HG03097 (cell line): ENCODE measurements around the gene AKAP13.

ENCODE experiments used
- ATAC-seq: cut with Tn5 transposase; IDR thresholded peaks from one replicate; pipeline ENCODE4 v1.9.1; 2021; ENCODE audit not compliant: unreplicated experiment, low FRiP score

The AKAP13 gene

GRCh38 chr15:85555875-85556617 lies 175.6 kb downstream of the AKAP13 start:
- peak; percentile 77 for ATAC-seq

DNA sequence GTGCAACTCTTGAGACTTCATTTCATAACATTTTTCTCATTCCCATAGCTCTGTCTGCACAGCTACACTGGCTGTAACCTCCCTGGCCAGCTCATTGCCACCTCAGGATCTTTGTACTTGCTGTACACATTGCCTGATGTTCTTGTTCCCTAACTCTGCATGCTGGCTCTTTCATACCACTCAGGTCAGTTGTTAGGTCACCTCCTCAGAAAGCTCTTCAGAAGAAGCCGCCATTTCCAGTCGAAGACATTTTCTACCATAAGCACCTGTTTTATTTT lies 176.2 kb downstream of the AKAP13 start:
- no peak for ATAC-seq

DNA sequence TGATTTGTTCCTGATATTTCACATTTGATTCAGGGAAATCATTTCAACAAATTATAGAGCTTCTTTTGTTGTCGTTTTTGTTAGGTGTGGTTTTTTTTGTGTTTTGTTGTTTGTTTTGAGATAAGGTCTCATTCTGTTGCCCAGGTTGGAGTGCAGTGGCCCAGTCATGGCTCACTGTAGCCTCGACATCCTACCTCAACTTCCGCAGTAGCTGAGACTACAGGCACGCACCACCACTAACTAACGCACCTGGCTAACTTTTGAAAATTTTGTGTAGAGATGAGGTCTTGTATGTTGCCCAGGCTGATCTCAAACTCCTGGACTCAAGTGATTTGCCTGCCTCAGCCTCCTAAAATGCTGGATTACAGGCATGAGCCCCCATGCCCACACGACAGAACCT lies 177.0 kb downstream of the AKAP13 start:
- no peak for ATAC-seq

DNA sequence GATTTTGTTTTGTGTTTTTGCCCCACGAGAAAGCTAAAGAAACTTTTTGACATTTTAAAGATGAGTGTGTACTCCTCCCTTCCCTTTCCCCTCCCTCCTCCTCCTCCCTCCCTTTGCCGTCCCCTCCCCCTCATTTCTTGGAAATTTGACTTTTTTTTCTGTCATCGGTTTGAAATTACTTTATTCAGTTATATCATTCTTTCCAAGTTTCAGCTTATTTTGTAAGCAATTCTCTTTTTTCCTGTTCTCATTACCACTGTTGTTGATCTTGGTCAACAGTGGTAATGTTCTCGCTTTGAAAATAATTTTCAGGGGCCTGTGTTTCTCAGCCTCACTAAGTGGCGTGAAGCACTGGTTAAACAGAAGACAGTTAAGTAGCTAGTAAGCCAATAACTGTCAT lies 178.4 kb downstream of the AKAP13 start:
- ATAC-seq, result no peak

DNA sequence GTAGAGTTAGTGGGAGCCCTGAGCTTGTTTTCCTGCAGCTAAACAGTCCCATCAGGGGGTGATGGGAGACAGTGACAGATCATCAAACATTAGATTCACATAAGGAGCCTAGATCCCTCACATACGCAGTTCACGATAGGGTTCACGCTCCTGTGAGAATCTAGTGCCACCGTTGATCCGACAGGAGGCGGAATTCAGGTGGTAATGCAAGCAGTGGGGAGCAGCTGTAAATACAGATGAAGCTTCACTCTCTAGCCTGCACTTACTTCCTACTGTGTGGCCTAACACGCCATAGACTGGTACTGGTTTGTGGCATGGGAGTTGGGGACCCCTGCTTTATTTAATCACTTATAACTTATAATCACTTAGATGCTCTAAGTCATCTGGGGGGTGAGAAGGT lies 179.1 kb downstream of the AKAP13 start:
- no peak for ATAC-seq

DNA sequence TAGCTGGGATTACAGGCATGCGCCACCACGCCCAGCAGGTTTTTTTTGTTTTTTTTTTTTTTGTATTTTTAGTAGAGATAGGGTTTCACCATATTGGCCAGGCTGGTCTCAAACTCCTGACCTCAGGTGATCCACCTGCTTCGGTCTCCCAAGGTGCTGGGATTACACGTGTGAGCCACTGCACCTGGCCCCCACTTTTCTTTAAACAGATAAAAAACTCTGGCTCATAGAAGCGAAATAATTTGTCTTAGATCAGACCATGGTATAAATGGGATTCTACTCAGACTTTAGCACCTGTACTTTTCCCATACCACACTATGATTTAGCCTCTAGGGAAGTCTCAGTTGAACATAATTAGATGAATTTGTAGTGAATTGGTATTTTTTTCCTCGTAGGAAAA lies 182.4 kb downstream of the AKAP13 start:
- no peak for ATAC-seq

DNA sequence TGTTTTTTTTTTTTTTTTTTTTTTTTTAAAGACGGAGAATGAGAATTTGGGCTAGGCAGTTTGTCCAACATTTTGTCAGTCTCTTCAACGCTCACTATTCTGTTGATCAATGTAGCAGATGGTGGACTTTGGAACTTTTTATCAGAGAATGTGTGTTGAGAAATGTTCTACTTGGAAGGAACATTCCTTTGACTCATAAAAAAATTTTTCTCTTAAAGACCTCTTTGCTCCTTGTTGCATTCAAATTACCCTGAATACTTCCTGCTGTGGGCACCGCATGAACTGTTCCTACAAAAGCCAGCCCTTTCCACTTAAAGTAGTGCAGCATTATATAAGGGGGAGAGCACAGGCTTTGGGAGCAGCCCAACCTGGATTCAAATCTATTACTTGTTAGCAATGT lies 182.9 kb downstream of the AKAP13 start:
- ATAC-seq, result no peak

DNA sequence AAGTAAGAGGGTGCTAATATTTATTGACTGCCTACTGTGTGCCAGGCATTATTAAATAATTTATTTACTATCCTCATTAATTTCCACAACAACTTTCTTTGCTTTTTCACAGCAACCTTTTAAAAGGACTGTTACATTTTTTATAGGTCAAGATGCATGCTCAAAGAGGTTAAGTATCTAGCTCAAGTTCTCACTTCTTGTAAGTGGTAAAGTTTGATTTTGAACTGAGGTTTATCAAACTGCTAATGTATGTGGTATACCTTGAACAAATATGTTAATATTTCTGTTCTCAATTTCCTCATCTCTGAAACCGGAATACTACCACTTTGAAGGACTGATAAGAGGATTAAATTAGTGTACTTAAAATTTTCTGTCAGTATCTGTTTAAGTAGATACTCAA lies 183.3 kb downstream of the AKAP13 start:
- ATAC-seq, result no peak

DNA sequence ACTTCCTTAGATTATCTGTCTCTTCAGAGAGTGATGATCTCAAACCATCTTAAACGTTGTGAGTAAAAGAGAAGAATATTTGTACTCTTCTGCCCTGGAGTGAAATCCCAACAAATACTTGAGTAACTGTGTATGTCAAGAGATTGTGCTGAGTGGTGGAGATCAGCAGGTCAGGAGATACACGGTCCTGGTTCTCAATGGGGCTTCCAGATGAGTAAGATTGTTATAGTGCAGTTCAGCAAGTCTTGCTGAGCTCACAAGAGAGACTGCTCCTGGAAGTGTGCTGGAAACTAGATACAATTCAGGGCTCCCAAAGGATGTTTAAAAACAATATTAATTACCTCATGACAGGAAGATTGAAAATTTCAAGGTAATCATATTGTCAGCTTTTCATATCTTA lies 184.3 kb downstream of the AKAP13 start:
- no peak for ATAC-seq

DNA sequence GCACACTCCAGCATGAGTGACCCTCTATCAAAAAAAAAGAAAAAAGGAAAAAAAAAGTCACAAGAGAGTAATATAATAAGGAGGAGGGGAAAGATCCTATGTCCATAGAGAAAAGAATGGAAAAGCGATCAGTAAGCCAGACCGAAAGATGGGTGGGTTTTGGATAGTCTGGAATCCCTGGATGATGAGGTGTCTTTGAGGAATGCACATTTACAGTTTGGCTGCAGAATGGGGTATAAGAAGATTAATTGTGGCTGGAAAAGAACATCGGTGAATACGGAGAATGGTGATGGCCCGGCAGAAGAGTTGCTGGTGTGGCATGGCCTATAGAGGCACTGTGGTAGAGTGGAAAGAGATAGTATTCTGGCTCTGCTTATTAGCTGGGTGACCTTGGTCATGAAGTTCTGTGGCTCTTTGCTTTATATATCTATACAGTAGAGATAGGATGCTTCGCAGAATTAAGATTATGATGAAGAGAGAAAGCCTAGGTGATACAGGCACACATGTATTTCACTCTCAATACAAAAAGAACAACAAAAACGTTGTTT lies 187.9 kb downstream of the AKAP13 start:
- ATAC-seq, result no peak

- ATAC-seq, result no peak
These were observed 189.9 kb downstream of the AKAP13 start for GRCh38 chr15:85570336-85570735.

DNA sequence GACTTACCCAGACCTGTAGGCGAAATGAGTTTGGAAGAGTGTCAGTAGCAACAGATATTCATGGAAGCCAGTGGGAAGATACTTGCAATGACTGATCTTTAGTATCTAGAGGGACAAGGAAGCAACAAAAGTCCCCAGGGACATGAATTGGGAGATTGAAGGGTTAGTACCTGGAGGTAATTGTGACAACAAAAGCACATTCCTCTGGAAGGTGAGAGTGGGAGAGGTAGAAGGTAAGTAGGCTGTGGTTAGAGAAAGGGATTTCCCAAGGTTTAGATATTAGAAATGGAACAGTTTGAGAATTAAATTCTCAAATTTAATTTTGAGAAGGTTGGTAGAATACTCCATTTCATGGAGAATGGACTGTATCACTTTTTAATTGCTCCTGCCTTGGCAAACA lies 191.4 kb downstream of the AKAP13 start:
- no peak for ATAC-seq

- no peak for ATAC-seq
These were observed 196.0 kb downstream of the AKAP13 start for GRCh38 chr15:85576392-85576791.

GRCh38 chr15:85578941-85579701 lies 198.7 kb downstream of the AKAP13 start:
- ATAC-seq, result no peak

DNA sequence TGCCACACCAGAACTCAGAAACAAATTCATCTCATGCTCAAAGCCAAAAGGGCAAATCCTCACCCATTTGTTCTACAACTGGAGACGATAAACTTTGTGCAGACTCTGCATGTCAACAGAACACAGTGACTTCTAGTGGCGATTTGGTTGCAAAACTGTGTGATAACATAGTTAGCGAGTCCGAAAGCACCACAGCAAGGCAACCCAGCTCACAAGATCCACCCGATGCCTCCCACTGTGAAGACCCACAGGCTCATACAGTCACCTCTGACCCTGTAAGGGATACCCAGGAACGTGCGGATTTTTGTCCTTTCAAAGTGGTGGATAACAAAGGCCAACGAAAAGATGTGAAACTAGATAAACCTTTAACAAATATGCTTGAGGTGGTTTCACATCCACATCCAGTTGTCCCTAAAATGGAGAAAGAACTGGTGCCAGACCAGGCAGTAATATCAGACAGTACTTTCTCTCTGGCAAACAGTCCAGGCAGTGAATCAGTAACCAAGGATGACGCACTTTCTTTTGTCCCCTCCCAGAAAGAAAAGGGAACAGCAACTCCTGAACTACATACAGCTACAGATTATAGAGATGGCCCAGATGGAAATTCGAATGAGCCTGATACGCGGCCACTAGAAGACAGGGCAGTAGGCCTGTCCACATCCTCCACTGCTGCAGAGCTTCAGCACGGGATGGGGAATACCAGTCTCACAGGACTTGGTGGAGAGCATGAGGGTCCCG lies 199.7 kb downstream of the AKAP13 start:
- ATAC-seq, result no peak

GRCh38 chr15:85580879-85581278 lies 200.5 kb downstream of the AKAP13 start:
- no peak for ATAC-seq

DNA sequence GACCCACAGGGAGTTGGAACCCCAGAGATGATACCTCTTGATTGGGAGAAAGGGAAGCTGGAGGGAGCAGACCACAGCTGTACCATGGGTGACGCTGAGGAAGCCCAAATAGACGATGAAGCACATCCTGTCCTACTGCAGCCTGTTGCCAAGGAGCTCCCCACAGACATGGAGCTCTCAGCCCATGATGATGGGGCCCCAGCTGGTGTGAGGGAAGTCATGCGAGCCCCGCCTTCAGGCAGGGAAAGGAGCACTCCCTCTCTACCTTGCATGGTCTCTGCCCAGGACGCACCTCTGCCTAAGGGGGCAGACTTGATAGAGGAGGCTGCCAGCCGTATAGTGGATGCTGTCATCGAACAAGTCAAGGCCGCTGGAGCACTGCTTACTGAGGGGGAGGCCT lies 201.1 kb downstream of the AKAP13 start:
- no peak for ATAC-seq

- no peak for ATAC-seq
These were observed 202.0 kb downstream of the AKAP13 start for GRCh38 chr15:85582131-85583079.

GRCh38 chr15:85583442-85583841 lies 203.0 kb downstream of the AKAP13 start:
- no peak for ATAC-seq

DNA sequence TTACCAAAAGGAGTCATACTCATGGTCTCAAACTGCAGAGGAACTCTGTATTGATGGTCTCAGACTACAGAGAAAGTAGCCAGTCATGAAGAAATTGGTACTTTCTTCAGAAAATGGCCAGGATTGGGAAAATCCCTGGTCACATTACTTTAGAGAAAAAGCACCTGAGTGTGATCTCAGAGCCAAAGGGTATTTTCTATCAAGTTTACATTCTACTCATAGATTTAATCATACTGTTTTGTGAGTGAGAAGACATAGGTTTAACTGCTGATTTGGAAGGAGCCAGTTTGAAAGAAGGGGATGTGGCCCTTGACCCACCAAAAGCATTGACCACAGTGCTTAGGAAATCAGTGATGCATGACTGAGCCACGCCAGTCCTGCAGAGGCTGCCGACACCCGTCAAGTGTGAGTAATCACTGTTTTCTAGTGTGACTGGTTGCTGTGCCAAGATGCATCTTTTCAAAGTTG lies 203.6 kb downstream of the AKAP13 start:
- peak; percentile 39 for ATAC-seq
